Smooth muscle cell (in vitro differentiated cells): ENCODE data around the gene AP5Z1. TPM values are rescaled to one million over a fixed set of nuclear protein-coding genes. Genes with fewer than 3 reads are reported as not detected.

ENCODE experiments used
- DNase-seq: peaks from one replicate; lab custom pipeline; 2025; ENCODE audit not compliant: unreplicated experiment; lab: John Stamatoyannopoulos, UW
- H2AFZ ChIP-seq: fragments of 200-600 bp; sonication (generic); 2 replicates; pipeline ENCODE4 v1.6.0; 2016; ENCODE audit warnings: antibody characterized with exemption, low read depth, mild to moderate bottlenecking
- H3F3A ChIP-seq: fragments of 200-600 bp; sonication (generic); 2 replicates; pipeline ENCODE4 v1.6.0; 2017; ENCODE audit warnings: antibody characterized with exemption, low read depth
- H3K27ac ChIP-seq: fragments of 200-600 bp; sonication (generic); 2 replicates; pipeline ENCODE4 v1.5.1; 2016; ENCODE audit warnings: low read depth, mild to moderate bottlenecking
- H3K27me3 ChIP-seq: fragments of 200-600 bp; sonication (generic); 2 replicates; pipeline ENCODE4 v1.6.1; 2016; ENCODE audit warnings: low read depth, mild to moderate bottlenecking
- H3K36me3 ChIP-seq: fragments of 200-600 bp; sonication (generic); 2 replicates; pipeline ENCODE4 v1.5.1; 2016; ENCODE audit warnings: low read depth
- H3K4me1 ChIP-seq: fragments of 200-600 bp; sonication (generic); 2 replicates; pipeline ENCODE4 v1.5.1; 2016; ENCODE audit warnings: low read depth
- H3K4me2 ChIP-seq: fragments of 200-600 bp; sonication (generic); 2 replicates; pipeline ENCODE4 v1.6.0; 2016; ENCODE audit warnings: mild to moderate bottlenecking
- H3K4me3 ChIP-seq: fragments of 200-600 bp; sonication (generic); 2 replicates; pipeline ENCODE4 v1.5.1; 2016; ENCODE audit warnings: mild to moderate bottlenecking
- H3K79me2 ChIP-seq: fragments of 200-600 bp; sonication (generic); 2 replicates; pipeline ENCODE4 v1.6.0; 2016; ENCODE audit warnings: low read depth, mild to moderate bottlenecking
- H3K9ac ChIP-seq: fragments of 200-600 bp; sonication (generic); 2 replicates; pipeline ENCODE4 v1.6.0; 2016; ENCODE audit warnings: low read depth
- H3K9me3 ChIP-seq: fragments of 200-600 bp; sonication (generic); replicated peaks from 2 replicates; pipeline ENCODE4 v1.5.1; 2016; ENCODE audit warnings: low read depth
- H4K20me1 ChIP-seq: fragments of 200-600 bp; sonication (generic); 2 replicates; pipeline ENCODE4 v1.6.0; 2016; ENCODE audit warnings: low read depth
- WGBS: methylation state at CpG from one replicate; pipeline ENCODE4 v1.1.7; 2016; ENCODE audit warnings: low lambda C conversion rate; 5-methylcytosine and 5-hydroxymethylcytosine counted together
- polyA plus RNA-seq: library from polyadenylated mRNA; unstranded; fragments of >200 nt; fragmentation: Nextera tagmentation; extraction: Ambion mirVana; gene quantifications from 2 replicates; pipeline ENCODE4 v1.2.1, GENCODE V29; 2016
- total RNA-seq: library from RNA; depleted of rRNA; stranded (reverse); fragments of >200 nt; gene quantifications from 2 replicates; pipeline ENCODE4 v1.2.3, GENCODE V29; 2014
- TF ChIP-seq, protein P1 (sequence below): fragments of 200-600 bp; sonication (generic); IDR thresholded peaks from 2 replicates; pipeline ENCODE4 v1.5.1; 2017; ENCODE audit warnings: borderline replicate concordance, mild to moderate bottlenecking, antibody characterized with exemption; ENCODE audit not compliant: insufficient read depth, poor library complexity, severe bottlenecking

AP5Z1 gene
- total and polyA plus RNA-seq, 2 experiments from 2014 or later, result 16.6 to 37.6 TPM

DNA sequence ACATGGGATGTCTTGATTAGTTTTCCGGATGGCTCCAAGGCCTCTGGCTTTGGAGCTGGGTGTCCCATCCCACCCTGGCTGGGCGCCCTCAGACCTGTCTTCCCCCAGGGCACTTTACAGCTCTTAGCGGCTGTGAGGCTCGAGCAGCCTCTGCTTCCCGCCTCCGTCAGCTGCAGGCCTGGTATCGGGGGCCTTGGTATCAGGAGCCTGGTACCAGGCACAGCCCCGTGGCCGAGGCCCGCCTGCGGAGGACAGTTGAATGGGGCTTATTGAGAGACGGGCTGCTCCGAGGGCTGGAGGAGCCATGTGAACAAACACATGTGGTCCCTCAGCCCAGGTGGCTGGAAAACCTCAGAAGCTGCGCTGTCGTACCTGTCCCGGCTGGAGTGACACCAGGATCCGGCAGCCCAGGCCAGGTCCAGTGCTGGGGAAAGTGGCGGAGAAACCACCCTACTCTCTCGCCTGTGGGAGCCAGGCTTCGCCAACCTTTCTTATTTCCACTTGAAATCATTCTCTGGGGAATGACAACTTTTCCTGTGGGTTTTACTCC, 23.9 kb upstream of the AP5Z1 start:
- Histone ChIP-seq H3K4me3 (no peak overlapping the region), H3K27ac (no peak overlapping the region), H2AFZ (no peak overlapping the region), H4K20me1 (peaks cover 24% of the 10 kb centered on the region), H3K4me1 (peaks cover under 1% of the 10 kb centered on the region), H3K36me3 (peaks cover 5% of the 10 kb centered on the region), H3K9ac (no peak overlapping the region), H3K79me2 (peaks cover 47% of the 10 kb centered on the region), H3F3A (peaks cover under 1% of the 10 kb centered on the region), H3K4me2 (no peak overlapping the region), H3K9me3 (no peaks in the 10 kb centered on the region), H3K27me3 (no peaks in the 10 kb centered on the region)
- TF ChIP-seq, protein P1, sequence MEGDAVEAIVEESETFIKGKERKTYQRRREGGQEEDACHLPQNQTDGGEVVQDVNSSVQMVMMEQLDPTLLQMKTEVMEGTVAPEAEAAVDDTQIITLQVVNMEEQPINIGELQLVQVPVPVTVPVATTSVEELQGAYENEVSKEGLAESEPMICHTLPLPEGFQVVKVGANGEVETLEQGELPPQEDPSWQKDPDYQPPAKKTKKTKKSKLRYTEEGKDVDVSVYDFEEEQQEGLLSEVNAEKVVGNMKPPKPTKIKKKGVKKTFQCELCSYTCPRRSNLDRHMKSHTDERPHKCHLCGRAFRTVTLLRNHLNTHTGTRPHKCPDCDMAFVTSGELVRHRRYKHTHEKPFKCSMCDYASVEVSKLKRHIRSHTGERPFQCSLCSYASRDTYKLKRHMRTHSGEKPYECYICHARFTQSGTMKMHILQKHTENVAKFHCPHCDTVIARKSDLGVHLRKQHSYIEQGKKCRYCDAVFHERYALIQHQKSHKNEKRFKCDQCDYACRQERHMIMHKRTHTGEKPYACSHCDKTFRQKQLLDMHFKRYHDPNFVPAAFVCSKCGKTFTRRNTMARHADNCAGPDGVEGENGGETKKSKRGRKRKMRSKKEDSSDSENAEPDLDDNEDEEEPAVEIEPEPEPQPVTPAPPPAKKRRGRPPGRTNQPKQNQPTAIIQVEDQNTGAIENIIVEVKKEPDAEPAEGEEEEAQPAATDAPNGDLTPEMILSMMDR, result no peak
- 91% methylated on average over 20 of the region's 20 CpGs for WGBS
- no peak for DNase-seq

DNA sequence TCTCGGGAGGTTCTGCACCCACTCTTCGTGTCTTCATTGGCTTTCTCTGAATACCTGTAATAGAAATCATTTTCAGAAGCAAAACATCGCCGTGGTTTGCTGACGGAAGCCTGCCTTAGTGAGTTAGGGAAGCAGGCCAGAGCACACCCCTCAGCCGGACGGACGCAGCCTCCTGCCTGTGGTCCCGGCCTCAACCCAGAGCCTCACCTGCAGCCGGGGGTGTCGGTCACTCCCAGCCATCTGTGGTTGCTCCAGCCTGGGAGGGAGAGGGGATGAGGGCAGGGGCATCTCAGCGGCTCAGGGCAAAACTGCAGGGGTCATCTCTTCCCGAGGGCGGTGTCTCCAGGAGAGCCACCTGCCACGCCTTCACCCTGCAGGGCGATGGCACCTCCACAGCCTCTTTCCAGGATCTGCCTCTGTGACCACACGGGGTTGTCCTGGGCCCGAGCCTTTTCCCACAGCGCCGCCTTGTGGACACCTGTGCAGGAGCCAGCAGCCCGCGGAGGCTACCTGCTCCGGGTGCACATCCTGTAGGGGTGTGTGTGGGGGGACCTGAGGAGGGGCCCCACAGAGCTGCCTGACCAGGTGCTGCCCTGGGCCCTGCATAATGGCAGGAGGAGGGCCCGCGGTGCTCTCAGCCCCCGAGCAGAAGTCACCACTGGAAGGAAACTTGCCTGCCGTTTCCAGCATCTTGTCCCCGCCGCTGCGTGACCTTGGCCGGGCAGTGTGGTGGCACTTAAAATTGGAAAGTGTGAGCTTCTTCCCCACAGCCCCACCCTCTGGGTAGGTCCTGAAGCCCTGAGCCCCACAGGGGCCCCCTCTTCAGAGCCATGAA, 21.6 kb upstream of the AP5Z1 start:
- TF ChIP-seq, protein P1, result peak; percentile 89
- Histone ChIP-seq H3F3A (no peaks in the 10 kb centered on the region), H3K27ac (no peak overlapping the region), H3K79me2 (peaks cover 29% of the 10 kb centered on the region), H3K27me3 (no peaks in the 10 kb centered on the region), H3K36me3 (peaks cover 5% of the 10 kb centered on the region), H3K9ac (no peak overlapping the region), H3K4me3 (no peak overlapping the region), H4K20me1 (peaks cover 24% of the 10 kb centered on the region), H2AFZ (no peak overlapping the region), H3K9me3 (no peaks in the 10 kb centered on the region), H3K4me1 (no peaks in the 10 kb centered on the region), H3K4me2 (no peak overlapping the region)
- peak; percentile 8 for DNase-seq
- WGBS, result 65% methylated on average over 31 of the region's 31 CpGs

DNA sequence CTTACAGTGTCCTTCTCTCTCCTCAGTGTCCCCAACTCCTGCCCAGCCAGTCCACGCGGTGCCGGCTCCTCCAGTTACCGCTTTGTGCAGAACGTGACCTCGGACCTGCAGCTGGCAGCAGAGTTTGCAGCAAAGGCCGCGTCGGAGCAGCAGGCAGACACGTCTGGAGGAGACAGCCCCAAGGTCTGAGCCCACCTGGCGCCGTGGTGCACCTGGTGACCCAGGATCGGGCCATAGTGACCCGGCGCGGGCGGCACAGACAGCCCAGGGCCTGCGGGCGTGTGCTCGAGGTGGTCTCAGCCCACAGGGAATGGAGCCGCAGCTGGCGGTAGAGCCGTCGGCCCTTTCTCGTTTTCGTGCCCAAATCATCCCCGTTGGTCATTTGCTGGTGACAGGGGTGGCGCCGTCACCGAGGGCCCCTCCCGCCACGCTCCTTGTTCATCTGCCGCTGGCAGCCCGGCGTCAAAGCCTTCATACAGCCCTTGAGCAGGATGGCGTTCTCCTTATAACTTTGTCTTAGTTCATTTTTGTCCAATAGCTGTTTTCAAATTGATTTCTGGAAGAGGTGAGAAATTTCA, 20.9 kb upstream of the AP5Z1 start:
- 99% methylated on average over 35 of the region's 36 CpGs for WGBS
- Histone ChIP-seq H3K36me3 (peaks cover 5% of the 10 kb centered on the region), H3K4me1 (no peaks in the 10 kb centered on the region), H3K79me2 (peaks cover 26% of the 10 kb centered on the region), H2AFZ (no peak overlapping the region), H3K27ac (no peak overlapping the region), H3K9me3 (no peaks in the 10 kb centered on the region), H3K9ac (no peak overlapping the region), H4K20me1 (peaks cover 24% of the 10 kb centered on the region), H3K4me3 (no peak overlapping the region), H3K27me3 (no peaks in the 10 kb centered on the region), H3F3A (no peaks in the 10 kb centered on the region), H3K4me2 (no peak overlapping the region)
- TF ChIP-seq, protein P1, result no peak
- DNase-seq, result no peak
